Parathyroid adenoma (tissue), 2 donors: Measurements from ENCODE around the gene CDH4.

Source experiments
- H2AFZ ChIP-seq: fragments of 300-600 bp; sonication (generic); one replicate; pipeline ENCODE4 v1.7.0; 2017; ENCODE audit warnings: antibody characterized with exemption, mild to moderate bottlenecking
- H3K27ac ChIP-seq: fragments of 300-600 bp; sonication (generic); one replicate; pipeline ENCODE4 v1.7.0; 2017
- H3K27me3 ChIP-seq: fragments of 300-600 bp; sonication (generic); one replicate; pipeline ENCODE4 v1.7.0; 2017; ENCODE audit warnings: low read length; ENCODE audit not compliant: control insufficient read depth, insufficient read depth
- H3K36me3 ChIP-seq: fragments of 300-600 bp; sonication (generic); one replicate; pipeline ENCODE4 v1.7.0; 2017; ENCODE audit warnings: low read length; ENCODE audit not compliant: control insufficient read depth, insufficient read depth
- H3K4me1 ChIP-seq: fragments of 300-600 bp; sonication (generic); one replicate; pipeline ENCODE4 v1.7.0; 2017; ENCODE audit warnings: control low read depth
- H3K4me2 ChIP-seq: fragments of 300-600 bp; sonication (generic); one replicate; pipeline ENCODE4 v1.7.0; 2017; ENCODE audit warnings: low read length
- H3K4me3 ChIP-seq: fragments of 300-600 bp; sonication (generic); one replicate; pipeline ENCODE4 v1.7.0; 2017; ENCODE audit warnings: low read depth, low read length
- H3K79me2 ChIP-seq: fragments of 300-600 bp; sonication (generic); one replicate; pipeline ENCODE4 v1.7.0; 2017; ENCODE audit warnings: control low read depth
- H3K9ac ChIP-seq: fragments of 300-600 bp; sonication (generic); one replicate; pipeline ENCODE4 v1.7.0; 2017; ENCODE audit warnings: mild to moderate bottlenecking
- H3K9me3 ChIP-seq: fragments of 300-600 bp; sonication (generic); one replicate; pipeline ENCODE4 v1.7.0; 2017; ENCODE audit warnings: low read length; ENCODE audit not compliant: control insufficient read depth
- CTCF ChIP-seq: fragments of 300-600 bp; sonication (generic); IDR thresholded peaks from one replicate; pipeline ENCODE4 v1.7.0; 2017; ENCODE audit warnings: antibody characterized with exemption, mild to moderate bottlenecking
- donor health status: primary hyperparathyroidism.

The CDH4 gene

DNA sequence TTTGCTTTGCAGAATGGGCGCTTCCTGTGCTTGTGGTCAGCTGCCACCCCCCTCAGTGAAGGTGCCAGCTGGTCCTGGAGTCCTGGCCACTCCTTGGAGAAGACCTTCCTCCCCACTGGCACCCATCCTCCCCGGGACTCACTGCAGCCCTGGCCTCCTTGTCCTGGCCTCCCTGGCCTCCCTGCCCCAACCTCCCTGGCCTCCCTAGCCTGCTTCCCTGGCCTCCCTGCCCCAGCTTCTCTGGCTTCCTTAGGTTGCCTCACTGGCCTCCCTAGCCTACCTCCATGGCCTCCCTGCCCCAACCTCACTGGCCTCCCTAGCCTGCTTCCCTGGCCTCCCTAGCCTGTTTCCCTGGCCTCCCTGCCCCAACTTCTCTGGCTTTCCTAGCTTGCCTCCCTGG, 297.8 kb downstream of the CDH4 start:
- Histone ChIP-seq H3K9me3 (no peaks in the 10 kb centered on the region), H3K36me3 (no peaks in the 10 kb centered on the region), H3K4me1 (no peaks in the 10 kb centered on the region), H3K4me3 (no peak overlapping the region), H3K27me3 (peaks cover 4% of the 10 kb centered on the region), H3K27ac (no peak overlapping the region), H3K9ac (no peak overlapping the region), H3K4me2 (no peak overlapping the region), H2AFZ (no peak overlapping the region), H3K79me2 (no peaks in the 10 kb centered on the region)
- TF ChIP-seq CTCF: no peak

DNA sequence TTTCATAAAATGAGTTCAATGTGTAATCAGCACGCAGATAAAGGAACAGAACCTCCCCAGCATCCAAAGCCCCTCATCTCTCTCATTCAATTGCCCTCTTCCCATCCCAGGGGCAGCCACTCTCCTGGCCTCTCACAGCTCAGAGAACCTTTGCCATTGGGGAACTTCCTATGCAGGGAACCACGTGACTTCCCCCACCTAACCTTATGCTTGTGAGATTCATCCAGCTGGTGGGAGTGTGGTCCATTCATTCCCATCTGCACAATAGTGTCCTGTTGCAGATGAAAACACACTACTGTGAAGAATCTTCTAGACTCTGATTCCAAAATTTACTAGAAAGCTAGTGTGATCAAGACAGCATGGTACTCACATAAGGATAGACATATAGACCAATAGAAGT, 299.3 kb downstream of the CDH4 start:
- Histone ChIP-seq H3K9ac (no peak overlapping the region), H3K27ac (no peak overlapping the region), H3K4me3 (no peak overlapping the region), H3K9me3 (no peaks in the 10 kb centered on the region), H3K27me3 (peaks cover 4% of the 10 kb centered on the region), H3K4me1 (no peaks in the 10 kb centered on the region), H3K36me3 (no peaks in the 10 kb centered on the region), H3K4me2 (no peak overlapping the region), H2AFZ (no peak overlapping the region), H3K79me2 (no peaks in the 10 kb centered on the region)
- TF ChIP-seq CTCF: no peak

- no peaks in the 10 kb centered on the region for H3K4me1 ChIP-seq
- no peak overlapping the region for H3K9ac ChIP-seq
- no peak overlapping the region for H3K27ac ChIP-seq
- no peak overlapping the region for H3K4me3 ChIP-seq
- peaks cover 4% of the 10 kb centered on the region for H3K27me3 ChIP-seq
- no peak overlapping the region for H2AFZ ChIP-seq
- TF ChIP-seq CTCF: no peak
- no peaks in the 10 kb centered on the region for H3K79me2 ChIP-seq
- no peaks in the 10 kb centered on the region for H3K36me3 ChIP-seq
- no peak overlapping the region for H3K4me2 ChIP-seq
- no peaks in the 10 kb centered on the region for H3K9me3 ChIP-seq
Observed at GRCh38 chr20:61554617-61555016, 302.6 kb downstream of the CDH4 start.

GRCh38 chr20:61555566-61555965, 303.5 kb downstream of the CDH4 start:
- no peaks in the 10 kb centered on the region for H3K4me1 ChIP-seq
- no peaks in the 10 kb centered on the region for H3K9me3 ChIP-seq
- H2AFZ ChIP-seq: no peak overlapping the region
- H3K27me3 ChIP-seq: peaks cover 4% of the 10 kb centered on the region
- no peak overlapping the region for H3K9ac ChIP-seq
- no peaks in the 10 kb centered on the region for H3K36me3 ChIP-seq
- no peaks in the 10 kb centered on the region for H3K79me2 ChIP-seq
- TF ChIP-seq CTCF: no peak
- H3K27ac ChIP-seq: no peak overlapping the region
- H3K4me2 ChIP-seq: no peak overlapping the region
- H3K4me3 ChIP-seq: no peak overlapping the region

DNA sequence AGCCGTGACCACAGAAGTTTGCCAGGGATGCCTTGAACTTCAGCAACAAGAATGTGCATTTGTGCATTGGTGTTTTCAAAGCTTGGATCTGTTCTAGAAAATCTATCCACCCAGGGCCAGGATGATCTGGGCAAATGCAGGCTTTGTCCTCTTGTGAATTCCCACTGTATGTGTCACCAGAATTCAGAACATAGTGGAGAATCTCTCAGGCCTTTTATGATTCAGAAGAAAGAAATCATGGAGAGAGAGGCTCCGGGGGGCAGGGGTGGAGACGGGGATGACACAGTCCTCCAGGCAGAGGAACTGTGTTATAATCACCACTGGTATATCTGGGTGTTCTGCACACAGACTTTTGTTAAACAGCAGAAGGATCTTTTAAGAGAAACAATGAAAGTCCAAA, 304.1 kb downstream of the CDH4 start:
- Histone ChIP-seq H3K27ac (no peak overlapping the region), H2AFZ (no peak overlapping the region), H3K36me3 (no peaks in the 10 kb centered on the region), H3K4me3 (no peak overlapping the region), H3K79me2 (no peaks in the 10 kb centered on the region), H3K4me1 (no peaks in the 10 kb centered on the region), H3K9me3 (no peaks in the 10 kb centered on the region), H3K27me3 (peaks cover 4% of the 10 kb centered on the region), H3K9ac (no peak overlapping the region), H3K4me2 (no peak overlapping the region)
- TF ChIP-seq CTCF: no peak
